AG04450 (cell line): ENCODE measurements around the gene SNX18. TPM values are rescaled to one million over a fixed set of nuclear protein-coding genes. Genes with fewer than 3 reads are reported as not detected.

ENCODE experiments used
- CTCF ChIA-PET: fragments of 300-600, 350-600 bp; formaldehyde crosslinking; extraction: SDS; loops from one replicate; lab custom pipeline; 2022; ENCODE audit warnings: antibody characterized with exemption, inconsistent platforms; lab: Charles Lee
- POLR2A ChIA-PET: fragments of 350-600 bp; formaldehyde crosslinking; extraction: SDS; loops from one replicate; lab custom pipeline; 2021; ENCODE audit warnings: antibody characterized with exemption, inconsistent platforms; lab: Yijun Ruan, JAX
- DNase-seq: peaks from one replicate; pipeline ENCODE4 v3.0.0-alpha.2; 2011; ENCODE audit warnings: low read depth, low spot score
- H3K27ac ChIP-seq: one replicate; pipeline ENCODE4 v1.5.1; 2012; ENCODE audit warnings: low read depth, low read length, control low read depth
- H3K27me3 ChIP-seq: one replicate; pipeline ENCODE4 v1.6.0; 2012; ENCODE audit warnings: low read length; ENCODE audit not compliant: control insufficient read depth, insufficient read depth
- H3K4me3 ChIP-seq: 2 replicates; pipeline ENCODE4 v1.5.1; 2011; ENCODE audit warnings: mild to moderate bottlenecking, low read depth, low read length, control low read depth
- H3K9me3 ChIP-seq: 2 replicates; pipeline ENCODE4 v1.5.1; 2012; ENCODE audit warnings: low read length; ENCODE audit not compliant: control insufficient read depth, insufficient read depth
- CTCF ChIP-seq: IDR thresholded peaks from 2 replicates; pipeline ENCODE4 v1.5.1; 2011; ENCODE audit warnings: low read depth, low read length, control low read depth, inconsistent platforms
- polyA plus RNA-seq: library from polyadenylated mRNA; depleted of rRNA; stranded (reverse); fragments of >200 nt; gene quantifications from 2 replicates; pipeline ENCODE4 v1.2.3, GENCODE V29; 2011

SNX18 gene
- polyA plus RNA-seq, 1 experiment = 74.1 TPM

- Histone ChIP-seq H3K27me3 (no peaks in the 10 kb centered on the region), H3K4me3 (no peak overlapping the region), H3K9me3 (peaks cover 8% of the 10 kb centered on the region), H3K27ac (peak overlapping the region; percentile 68)
- ChIA-PET CTCF (interaction anchor here (0.6 to 1.9 kb wide), 4 partner anchors 13 to 286 kb away, joined by 3 to 6 read pairs (median 6); no protein-coding TSS in a partner anchor), POLR2A (no interaction called here)
- DNase-seq = no peak
- TF ChIP-seq CTCF = no peak
Observed at GRCh38 chr5:54580997-54581811, 63.6 kb downstream of the SNX18 start.

GRCh38 chr5:54581831-54582548 lies 64.4 kb downstream of the SNX18 start:
- CTCF ChIA-PET = interaction anchor here (0.6 to 1.0 kb wide), 2 partner anchors 14 to 65 kb away, joined by 3 to 6 read pairs; no protein-coding TSS in a partner anchor
- DNase-seq = no peak
- H3K27me3 ChIP-seq = no peaks in the 10 kb centered on the region

GRCh38 chr5:54586336-54586735 lies 68.8 kb downstream of the SNX18 start:
- H3K4me3 ChIP-seq = no peak overlapping the region
- H3K9me3 ChIP-seq = peaks cover 13% of the 10 kb centered on the region
- no peaks in the 10 kb centered on the region for H3K27me3 ChIP-seq
- CTCF ChIA-PET = no interaction called here
- no peak overlapping the region for H3K27ac ChIP-seq
- no peak for TF ChIP-seq CTCF
- DNase-seq = no peak
- POLR2A ChIA-PET = no interaction called here

More at GRCh38 chr5:54581831-54582548, 64.4 kb downstream of the SNX18 start:
- Histone ChIP-seq H3K9me3 (peaks cover 13% of the 10 kb centered on the region), H3K27ac (peak overlapping the region; percentile 68), H3K4me3 (no peak overlapping the region)
- no peak for TF ChIP-seq CTCF
- POLR2A ChIA-PET = interaction anchor here (0.8 kb wide), 1 partner anchor 34 kb away, joined by 3 read pairs; no protein-coding TSS in a partner anchor

GRCh38 chr5:54589786-54590185 lies 72.2 kb downstream of the SNX18 start:
- Histone ChIP-seq H3K9me3 (peaks cover 13% of the 10 kb centered on the region), H3K27ac (no peak overlapping the region), H3K27me3 (no peaks in the 10 kb centered on the region), H3K4me3 (no peak overlapping the region)
- ChIA-PET POLR2A (interaction anchor here (1.4 kb wide), 1 partner anchor 26 kb away, joined by 3 read pairs; no protein-coding TSS in a partner anchor), CTCF (no interaction called here)
- TF ChIP-seq CTCF = no peak
- no peak for DNase-seq
